K562 (cell line): ENCODE data around the gene PPP1R9B. TPM values are rescaled to one million over a fixed set of nuclear protein-coding genes. Genes with fewer than 3 reads are reported as not detected.

ENCODE experiments used
- ELK1 ChIP-seq: sonication (generic); formaldehyde crosslinking; IDR thresholded peaks from 2 replicates; pipeline ENCODE4 v1.8.1; 2022; ENCODE audit warnings: missing genetic modification reagents
- ETS1 ChIP-seq: conservative IDR thresholded peaks from 2 replicates; pipeline ENCODE4 v1.6.1; 2011; ENCODE audit warnings: low read depth, mild to moderate bottlenecking, low read length; ENCODE audit not compliant: control insufficient read depth
- ID3 ChIP-seq, 2 experiments: fragments of 250-450 bp in 1 of 2; fragments of 450-650 bp in 1 of 2; sonication (Bioruptor Pico) in 1 of 2; IDR thresholded peaks; 2 replicates each; pipeline versions ENCODE4 v1.6.1 to v1.8.0; 2016 to 2021; ENCODE audit warnings: mild to moderate bottlenecking in 2 of 2, moderate library complexity in 2 of 2, missing compliant biosample characterization in 1 of 2, missing genetic modification characterization in 1 of 2
- MYC ChIP-seq, 2 experiments: fragments of 250-450 bp in 1 of 2; sonication (Bioruptor Pico) in 1 of 2; IDR thresholded peaks; 2 replicates each; pipeline versions ENCODE4 v1.5.1 to v1.6.1; 2012 to 2021; ENCODE audit warnings: low read depth in 2 of 2, borderline replicate concordance in 1 of 2, improper control_type of control experiment in 1 of 2, low read length in 1 of 2, mild to moderate bottlenecking in 1 of 2, moderate library complexity in 1 of 2
- TEAD1 ChIP-seq, 2 experiments: fragments of 450-650 bp in 1 of 2; sonication (generic) in 1 of 2; formaldehyde crosslinking; IDR thresholded peaks; 2 replicates each; pipeline versions ENCODE4 v1.4.0 to v1.8.0; 2020 to 2022; ENCODE audit warnings: mild to moderate bottlenecking in 2 of 2, missing genetic modification reagents in 1 of 2
- UBTF ChIP-seq, 2 experiments: IDR thresholded peaks; 2 replicates each; pipeline ENCODE4 v1.6.1; 2012; ENCODE audit warnings: improper control_type of control experiment in 2 of 2, low read depth in 2 of 2, low read length in 2 of 2, borderline replicate concordance in 1 of 2
- ZFP91 ChIP-seq: sonication (generic); formaldehyde crosslinking; IDR thresholded peaks from 2 replicates; pipeline ENCODE4 v1.8.0; 2022; ENCODE audit warnings: mild to moderate bottlenecking, missing genetic modification reagents
- ZNF212 ChIP-seq: fragments of 450-650 bp; formaldehyde crosslinking; IDR thresholded peaks from 2 replicates; pipeline ENCODE4 v1.4.0; 2020; ENCODE audit warnings: mild to moderate bottlenecking
- polyA plus RNA-seq, 8 experiments: library from polyadenylated mRNA; depleted of rRNA in 4 of 8; stranded (reverse) in 5 of 8; unstranded in 3 of 8; fragments of >200 nt; fragmentation: Nextera tagmentation in 2 of 8; fragmentation: Illumina TruSeq in 1 of 8; extraction: Ambion mirVana in 2 of 8; extraction: Trizol in 1 of 8; gene quantifications; 2 replicates each; pipeline versions ENCODE4 v1.2.1 to v1.2.3, GENCODE V29; 2011 to 2014; ENCODE audit warnings: inconsistent platforms in 1 of 8, missing spikeins in 1 of 8
- total RNA-seq, 7 experiments: library from RNA; depleted of rRNA in 6 of 7; stranded (reverse); fragments of >200 nt in 6 of 7; fragmentation: Illumina TruSeq in 2 of 7; extraction: Trizol in 2 of 7; gene quantifications; 2 replicates each; pipeline versions ENCODE4 v1.2.1 to v1.2.3, GENCODE V29; 2011 to 2021; ENCODE audit warnings: low replicate concordance in 1 of 7

The PPP1R9B gene
- total and polyA plus RNA-seq, 9 of the 15 experiments (the other 6 are each of a cell fraction or from before 2014, with no cell fraction given), result 0.10 to 63.5 (median 24.7) TPM

GRCh38 chr17:50151041-50151936 is 812 bp upstream of the PPP1R9B start (continued):
- TF ChIP-seq ETS1 (peak; percentile 89; the same call in 1 of the 2 replicates), UBTF (IDR thresholded peaks at IDR 0.05; ENCODE audit: borderline replicate concordance in 1 of 2, low read depth in 2 of 2, low read length in 2 of 2) (peak; percentile 66 to 78; a peak in 3 of 4 replicates), ZFP91 (CRISPR knock-in tag) (no peak), MYC (IDR thresholded peaks at IDR 0.05; ENCODE audit: low read depth, low read length) (no peak), MYC (CRISPR knock-in tag; IDR thresholded peaks at IDR 0.05; ENCODE audit: borderline replicate concordance, low read depth) (peak; percentile 27; the same call in 1 of the 2 replicates), ID3 (CRISPR knock-in tag; IDR thresholded peaks at IDR 0.05) (no peak), ID3 (tag; IDR thresholded peaks at IDR 0.05) (peak; percentile 97), TEAD1 (CRISPR knock-in tag; IDR thresholded peaks at IDR 0.05) (peak in 1 of 2 experiments; percentile 5; a peak in 1 of 4 replicates), ZNF212 (CRISPR knock-in tag) (no peak), ELK1 (CRISPR knock-in tag) (no peak)
